SU-DHL-6 (cell line): Measurements from ENCODE around the gene RGL4.

ENCODE experiments used
- H2AFZ ChIP-seq: fragments of 200-600 bp; sonication (generic); 2 replicates; pipeline ENCODE4 v1.6.1; 2014; ENCODE audit warnings: low read depth, mild to moderate bottlenecking, moderate library complexity, mixed read lengths, antibody characterized with exemption, low read length; ENCODE audit not compliant: severe bottlenecking
- H3F3A ChIP-seq: fragments of 200-600 bp; shearing (Covaris generic); 2 replicates; pipeline ENCODE4 v1.6.0; 2016; ENCODE audit warnings: antibody characterized with exemption, mild to moderate bottlenecking; ENCODE audit not compliant: insufficient read depth
- H3K27ac ChIP-seq: fragments of 200-600 bp; sonication (generic); 2 replicates; pipeline ENCODE4 v1.5.1; 2016; ENCODE audit warnings: low read depth, mild to moderate bottlenecking, low read length, moderate library complexity, mixed read lengths
- H3K27me3 ChIP-seq: fragments of 200-600 bp; sonication (generic), shearing (Covaris generic); 2 replicates; pipeline ENCODE4 v1.6.0; 2014; ENCODE audit warnings: mild to moderate bottlenecking, low read length
- H3K36me3 ChIP-seq: fragments of 200-600 bp; sonication (generic); 2 replicates; pipeline ENCODE4 v1.6.1; 2014; ENCODE audit warnings: mild to moderate bottlenecking, low read length, mixed read lengths
- H3K4me2 ChIP-seq: fragments of 300-600, 200-600 bp; shearing (Covaris generic), sonication (generic); 2 replicates; pipeline ENCODE4 v1.6.0; 2014; ENCODE audit warnings: low read length, low read depth, mild to moderate bottlenecking; ENCODE audit not compliant: poor library complexity, severe bottlenecking
- H3K4me3 ChIP-seq: fragments of 200-600 bp; sonication (generic); 2 replicates; pipeline ENCODE4 v1.5.1; 2014; ENCODE audit warnings: antibody characterized with exemption, low read length, mild to moderate bottlenecking, mixed read lengths; ENCODE audit not compliant: insufficient read depth, poor library complexity, severe bottlenecking
- H3K79me2 ChIP-seq: fragments of 200-600 bp; sonication (generic); 2 replicates; pipeline ENCODE4 v1.6.1; 2014; ENCODE audit warnings: mild to moderate bottlenecking, low read length, moderate library complexity; ENCODE audit not compliant: insufficient read depth
- H3K9ac ChIP-seq: fragments of 200-600 bp; sonication (generic); 2 replicates; pipeline ENCODE4 v1.7.0; 2014; ENCODE audit warnings: mild to moderate bottlenecking, low read length
- H3K9me2 ChIP-seq: fragments of 200-600 bp; sonication (generic); replicated peaks from 2 replicates; pipeline ENCODE4 v1.6.1; 2014; ENCODE audit warnings: low read length; ENCODE audit not compliant: insufficient read depth
- H3K9me3 ChIP-seq: fragments of 200-600 bp; sonication (generic); 2 replicates; pipeline ENCODE4 v1.6.1; 2014; ENCODE audit warnings: low read length, mixed read lengths; ENCODE audit not compliant: insufficient read depth
- H4K20me1 ChIP-seq: fragments of 200-600 bp; sonication (generic); 2 replicates; pipeline ENCODE4 v1.6.1; 2014; ENCODE audit warnings: low read depth, mild to moderate bottlenecking, antibody characterized with exemption, low read length, moderate library complexity, mixed read lengths
- EZH2phosphoT487 ChIP-seq: fragments of 200-600 bp; sonication (generic), shearing (Covaris generic); conservative IDR thresholded peaks from 2 replicates; pipeline ENCODE4 v1.6.1; 2018; ENCODE audit warnings: mild to moderate bottlenecking, antibody characterized with exemption, low read length, moderate library complexity, mixed read lengths
- TF ChIP-seq, protein P1 (sequence below): fragments of 200-600 bp; sonication (generic); IDR thresholded peaks from one replicate; pipeline ENCODE4 v1.5.1; 2017; ENCODE audit warnings: antibody characterized with exemption, mild to moderate bottlenecking, low read length, moderate library complexity; ENCODE audit not compliant: insufficient read depth, poor library complexity, severe bottlenecking

RGL4 gene

DNA sequence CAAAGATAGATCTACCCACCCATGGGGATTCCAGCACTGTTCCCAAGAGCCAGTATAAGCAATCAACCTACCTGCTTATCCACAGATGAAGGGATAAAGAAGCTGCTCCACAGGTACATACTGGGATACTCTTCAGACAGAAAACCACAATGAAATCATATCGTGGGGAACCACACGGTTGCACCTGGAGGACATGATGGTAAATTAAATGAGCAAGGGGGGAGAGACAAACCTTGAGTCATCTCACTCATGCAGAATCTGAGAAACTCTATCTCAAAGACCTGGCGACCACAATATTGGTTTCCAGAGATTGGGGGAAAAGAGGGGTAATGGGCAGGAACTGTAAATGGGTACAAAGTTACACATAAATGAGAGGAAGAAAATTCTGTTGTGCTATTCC is 14.5 kb downstream of the RGL4 start:
- H3F3A ChIP-seq: no peaks in the 10 kb centered on the region
- H3K9me2 ChIP-seq: no peaks in the 10 kb centered on the region
- no peak overlapping the region for H3K9ac ChIP-seq
- H3K4me3 ChIP-seq: no peak overlapping the region
- H3K36me3 ChIP-seq: peaks cover 33% of the 10 kb centered on the region; the same call in 1 of the 2 replicates
- H3K9me3 ChIP-seq: no peaks in the 10 kb centered on the region
- H3K4me2 ChIP-seq: no peak overlapping the region
- peaks cover 29% of the 10 kb centered on the region for H3K79me2 ChIP-seq
- no peak overlapping the region for H2AFZ ChIP-seq
- H3K27ac ChIP-seq: no peak overlapping the region
- H3K27me3 ChIP-seq: no peaks in the 10 kb centered on the region
- TF ChIP-seq, protein P1, sequence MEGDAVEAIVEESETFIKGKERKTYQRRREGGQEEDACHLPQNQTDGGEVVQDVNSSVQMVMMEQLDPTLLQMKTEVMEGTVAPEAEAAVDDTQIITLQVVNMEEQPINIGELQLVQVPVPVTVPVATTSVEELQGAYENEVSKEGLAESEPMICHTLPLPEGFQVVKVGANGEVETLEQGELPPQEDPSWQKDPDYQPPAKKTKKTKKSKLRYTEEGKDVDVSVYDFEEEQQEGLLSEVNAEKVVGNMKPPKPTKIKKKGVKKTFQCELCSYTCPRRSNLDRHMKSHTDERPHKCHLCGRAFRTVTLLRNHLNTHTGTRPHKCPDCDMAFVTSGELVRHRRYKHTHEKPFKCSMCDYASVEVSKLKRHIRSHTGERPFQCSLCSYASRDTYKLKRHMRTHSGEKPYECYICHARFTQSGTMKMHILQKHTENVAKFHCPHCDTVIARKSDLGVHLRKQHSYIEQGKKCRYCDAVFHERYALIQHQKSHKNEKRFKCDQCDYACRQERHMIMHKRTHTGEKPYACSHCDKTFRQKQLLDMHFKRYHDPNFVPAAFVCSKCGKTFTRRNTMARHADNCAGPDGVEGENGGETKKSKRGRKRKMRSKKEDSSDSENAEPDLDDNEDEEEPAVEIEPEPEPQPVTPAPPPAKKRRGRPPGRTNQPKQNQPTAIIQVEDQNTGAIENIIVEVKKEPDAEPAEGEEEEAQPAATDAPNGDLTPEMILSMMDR: no peak
- TF ChIP-seq EZH2phosphoT487: no peak
- no peaks in the 10 kb centered on the region for H4K20me1 ChIP-seq

DNA sequence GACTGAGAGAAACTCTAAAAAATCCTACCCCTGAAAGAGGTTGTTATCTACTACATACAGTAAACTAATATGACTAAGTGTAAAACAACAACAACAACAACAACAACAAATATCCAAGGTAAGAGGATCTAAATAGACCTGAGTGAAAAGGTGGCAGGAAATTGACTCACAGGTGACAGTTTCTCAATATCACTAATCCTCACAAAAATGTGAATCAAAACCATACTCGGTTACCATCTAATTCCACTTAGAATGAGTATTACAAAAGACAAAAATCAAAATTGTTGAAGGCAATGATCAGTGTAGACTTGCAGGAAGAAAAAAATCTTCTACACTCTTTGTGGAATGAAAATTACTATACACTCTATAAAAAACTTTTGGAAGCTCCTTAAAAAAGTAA is 17.5 kb downstream of the RGL4 start:
- Histone ChIP-seq H3K36me3 (peaks cover 19% of the 10 kb centered on the region; the same call in 1 of the 2 replicates), H3K9me3 (no peaks in the 10 kb centered on the region), H2AFZ (no peak overlapping the region), H3K9ac (no peak overlapping the region), H3K27me3 (no peaks in the 10 kb centered on the region), H3K27ac (no peak overlapping the region), H3K4me3 (no peak overlapping the region), H3K4me2 (no peak overlapping the region), H4K20me1 (no peaks in the 10 kb centered on the region), H3K79me2 (peaks cover 7% of the 10 kb centered on the region), H3F3A (no peaks in the 10 kb centered on the region), H3K9me2 (no peaks in the 10 kb centered on the region)
- TF ChIP-seq, protein P1: no peak

DNA sequence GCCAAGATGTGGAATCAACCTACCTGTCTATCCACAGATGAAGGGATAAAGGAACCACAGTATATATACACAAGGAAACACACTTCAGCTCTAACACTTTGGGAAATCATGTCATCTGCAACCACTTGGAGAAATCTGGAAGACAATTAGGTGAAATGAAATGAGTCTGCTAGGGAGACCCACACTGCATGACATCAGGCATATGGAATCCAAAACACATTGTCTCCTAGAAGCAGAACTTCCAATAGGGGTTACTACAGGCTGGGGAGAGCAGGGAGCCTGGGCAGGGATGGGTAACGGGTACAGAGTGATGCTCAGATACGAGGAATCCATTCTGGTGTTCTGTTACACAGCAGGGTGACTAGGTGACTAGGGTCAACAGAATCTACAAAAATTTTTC is 18.3 kb downstream of the RGL4 start:
- Histone ChIP-seq H3K9me2 (no peaks in the 10 kb centered on the region), H3F3A (no peaks in the 10 kb centered on the region), H3K9ac (no peak overlapping the region), H3K4me3 (no peak overlapping the region), H3K27ac (no peak overlapping the region), H3K9me3 (no peaks in the 10 kb centered on the region), H3K79me2 (no peaks in the 10 kb centered on the region), H3K27me3 (no peaks in the 10 kb centered on the region), H3K36me3 (peaks cover 19% of the 10 kb centered on the region; the same call in 1 of the 2 replicates), H3K4me2 (no peak overlapping the region), H4K20me1 (no peaks in the 10 kb centered on the region), H2AFZ (no peak overlapping the region)
- no peak for TF ChIP-seq EZH2phosphoT487
- TF ChIP-seq, protein P1: no peak
